Hepatocyte (in vitro differentiated cells): ENCODE results near the gene PTPRQ. TPM values are rescaled to one million over a fixed set of nuclear protein-coding genes. Genes with fewer than 3 reads are reported as not detected.

Source experiments
- DNase-seq: peaks from one replicate; pipeline ENCODE4 v3.0.0-alpha.2; 2016; ENCODE audit warnings: low spot score
- H2AFZ ChIP-seq: fragments of 200-600 bp; sonication (generic); 2 replicates; pipeline ENCODE4 v1.6.0; 2016; ENCODE audit warnings: antibody characterized with exemption, mild to moderate bottlenecking
- H3K27ac ChIP-seq: fragments of 200-600 bp; sonication (generic); 2 replicates; pipeline ENCODE4 v1.5.1; 2016; ENCODE audit warnings: mild to moderate bottlenecking
- H3K27me3 ChIP-seq: fragments of 200-600 bp; sonication (generic); 2 replicates; pipeline ENCODE4 v1.6.1; 2016
- H3K36me3 ChIP-seq: fragments of 200-600 bp; sonication (generic); replicated peaks from 2 replicates; pipeline ENCODE4 v1.5.1; 2016; ENCODE audit warnings: low read depth; ENCODE audit not compliant: insufficient read depth
- H3K4me1 ChIP-seq: fragments of 200-600 bp; sonication (generic); 2 replicates; pipeline ENCODE4 v1.5.1; 2016; ENCODE audit warnings: mild to moderate bottlenecking, moderate library complexity; ENCODE audit not compliant: insufficient read depth
- H3K4me2 ChIP-seq: fragments of 200-600 bp; sonication (generic); 2 replicates; pipeline ENCODE4 v1.6.0; 2016
- H3K4me3 ChIP-seq: fragments of 200-600 bp; sonication (generic); 2 replicates; pipeline ENCODE4 v1.5.1; 2016; ENCODE audit warnings: mild to moderate bottlenecking
- H3K79me2 ChIP-seq: fragments of 200-600 bp; sonication (generic); 2 replicates; pipeline ENCODE4 v1.6.0; 2017; ENCODE audit warnings: mild to moderate bottlenecking
- H3K9me2 ChIP-seq: fragments of 200-600 bp; sonication (generic); replicated peaks from 2 replicates; pipeline ENCODE4 v1.6.0; 2017; ENCODE audit warnings: mild to moderate bottlenecking; ENCODE audit not compliant: insufficient read depth
- H3K9me3 ChIP-seq: fragments of 200-600 bp; sonication (generic); 2 replicates; pipeline ENCODE4 v1.5.1; 2016; ENCODE audit warnings: low read depth, mild to moderate bottlenecking
- H4K20me1 ChIP-seq: fragments of 200-600 bp; sonication (generic); 2 replicates; pipeline ENCODE4 v1.6.0; 2016; ENCODE audit warnings: mild to moderate bottlenecking; ENCODE audit not compliant: insufficient read depth, poor library complexity, severe bottlenecking
- EZH2 ChIP-seq: fragments of 200-600 bp; sonication (generic); IDR thresholded peaks from 2 replicates; pipeline ENCODE4 v1.6.1; 2016; ENCODE audit warnings: antibody characterized with exemption, mild to moderate bottlenecking, borderline replicate concordance
- EZH2phosphoT487 ChIP-seq: fragments of 200-600 bp; sonication (generic); IDR thresholded peaks from one replicate; pipeline ENCODE4 v1.6.1; 2018; ENCODE audit warnings: antibody characterized with exemption, mild to moderate bottlenecking, low read depth, moderate library complexity; ENCODE audit not compliant: unreplicated experiment, severe bottlenecking
- WGBS: methylation state at CpG from one replicate; pipeline ENCODE4 v1.1.6; 2016; ENCODE audit warnings: low lambda C conversion rate; ENCODE audit errors: missing lambda C conversion rate; 5-methylcytosine and 5-hydroxymethylcytosine counted together
- polyA plus RNA-seq: library from polyadenylated mRNA; unstranded; fragments of >200 nt; fragmentation: Nextera tagmentation; extraction: Ambion mirVana; gene quantifications from 2 replicates; pipeline ENCODE4 v1.2.1, GENCODE V29; 2016
- total RNA-seq: library from RNA; depleted of rRNA; stranded (reverse); fragments of >200 nt; gene quantifications from 2 replicates; pipeline ENCODE4 v1.2.3, GENCODE V29; 2014
- TF ChIP-seq, protein P1 (sequence below): fragments of 200-600 bp; sonication (generic); IDR thresholded peaks from 2 replicates; pipeline ENCODE4 v1.5.1; 2016; ENCODE audit warnings: antibody characterized with exemption, mild to moderate bottlenecking; ENCODE audit not compliant: poor library complexity

PTPRQ gene
- total and polyA plus RNA-seq, 2 experiments from 2014 or later, result 0.03 TPM; not detected in 1

- Histone ChIP-seq H3K36me3 (no peaks in the 10 kb centered on the region), H3K79me2 (no peaks in the 10 kb centered on the region), H3K9me2 (no peaks in the 10 kb centered on the region), H2AFZ (no peak overlapping the region), H3K4me2 (no peak overlapping the region), H3K27me3 (no peaks in the 10 kb centered on the region), H4K20me1 (no peaks in the 10 kb centered on the region), H3K27ac (no peak overlapping the region), H3K9me3 (no peaks in the 10 kb centered on the region), H3K4me3 (no peak overlapping the region), H3K4me1 (no peaks in the 10 kb centered on the region)
- DNase-seq, result peak; percentile 8
- 36% methylated on average over 4 of the region's 4 CpGs for WGBS
- TF ChIP-seq EZH2, result no peak
- TF ChIP-seq, protein P1, sequence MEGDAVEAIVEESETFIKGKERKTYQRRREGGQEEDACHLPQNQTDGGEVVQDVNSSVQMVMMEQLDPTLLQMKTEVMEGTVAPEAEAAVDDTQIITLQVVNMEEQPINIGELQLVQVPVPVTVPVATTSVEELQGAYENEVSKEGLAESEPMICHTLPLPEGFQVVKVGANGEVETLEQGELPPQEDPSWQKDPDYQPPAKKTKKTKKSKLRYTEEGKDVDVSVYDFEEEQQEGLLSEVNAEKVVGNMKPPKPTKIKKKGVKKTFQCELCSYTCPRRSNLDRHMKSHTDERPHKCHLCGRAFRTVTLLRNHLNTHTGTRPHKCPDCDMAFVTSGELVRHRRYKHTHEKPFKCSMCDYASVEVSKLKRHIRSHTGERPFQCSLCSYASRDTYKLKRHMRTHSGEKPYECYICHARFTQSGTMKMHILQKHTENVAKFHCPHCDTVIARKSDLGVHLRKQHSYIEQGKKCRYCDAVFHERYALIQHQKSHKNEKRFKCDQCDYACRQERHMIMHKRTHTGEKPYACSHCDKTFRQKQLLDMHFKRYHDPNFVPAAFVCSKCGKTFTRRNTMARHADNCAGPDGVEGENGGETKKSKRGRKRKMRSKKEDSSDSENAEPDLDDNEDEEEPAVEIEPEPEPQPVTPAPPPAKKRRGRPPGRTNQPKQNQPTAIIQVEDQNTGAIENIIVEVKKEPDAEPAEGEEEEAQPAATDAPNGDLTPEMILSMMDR, result peak; percentile 27
Observed at GRCh38 chr12:80632835-80633234, 188.8 kb downstream of the PTPRQ start.

GRCh38 chr12:80634903-80635302, 190.9 kb downstream of the PTPRQ start:
- H3K4me1 ChIP-seq, result no peaks in the 10 kb centered on the region
- no peak for DNase-seq
- TF ChIP-seq, protein P1, result no peak
- no peak for TF ChIP-seq EZH2phosphoT487
- H3K9me3 ChIP-seq, result no peaks in the 10 kb centered on the region
- no peaks in the 10 kb centered on the region for H3K79me2 ChIP-seq
- no peak overlapping the region for H3K4me2 ChIP-seq
- no peak overlapping the region for H2AFZ ChIP-seq
- H3K36me3 ChIP-seq, result no peaks in the 10 kb centered on the region
- H3K4me3 ChIP-seq, result no peak overlapping the region
- no peak overlapping the region for H3K27ac ChIP-seq
- H3K9me2 ChIP-seq, result no peaks in the 10 kb centered on the region
- H3K27me3 ChIP-seq, result no peaks in the 10 kb centered on the region
- WGBS, result 76% methylated on average over 6 of the region's 6 CpGs
- H4K20me1 ChIP-seq, result no peaks in the 10 kb centered on the region

GRCh38 chr12:80636832-80637231, 192.8 kb downstream of the PTPRQ start:
- Histone ChIP-seq H3K27ac (no peak overlapping the region), H3K9me3 (no peaks in the 10 kb centered on the region), H3K79me2 (no peaks in the 10 kb centered on the region), H3K27me3 (no peaks in the 10 kb centered on the region), H4K20me1 (no peaks in the 10 kb centered on the region), H3K4me2 (no peak overlapping the region), H3K9me2 (no peaks in the 10 kb centered on the region), H3K36me3 (no peaks in the 10 kb centered on the region), H3K4me3 (no peak overlapping the region), H3K4me1 (no peaks in the 10 kb centered on the region), H2AFZ (no peak overlapping the region)
- no peak for TF ChIP-seq EZH2phosphoT487
- TF ChIP-seq EZH2, result no peak
- TF ChIP-seq, protein P1, result no peak
- 82% methylated on average over 4 of the region's 4 CpGs for WGBS
- DNase-seq, result no peak

DNA sequence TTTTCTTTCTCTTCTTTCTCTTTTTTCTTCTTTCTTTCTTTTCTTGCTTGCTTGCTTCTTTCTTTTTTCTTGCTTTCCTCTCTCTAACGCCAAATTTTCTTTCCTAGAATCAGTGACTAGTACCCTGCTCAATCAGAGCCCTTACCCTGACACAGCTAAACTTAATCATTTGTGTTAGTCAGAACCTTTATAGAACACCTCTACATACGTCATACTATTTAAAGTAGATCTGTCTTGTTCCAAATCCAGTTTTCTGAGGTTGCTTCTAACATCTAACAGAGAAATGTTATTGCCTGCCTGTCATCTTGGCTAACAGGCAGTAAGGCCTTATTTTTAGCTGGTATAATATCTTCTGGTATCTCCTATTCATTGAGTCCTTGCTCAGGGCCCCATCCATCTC, 197.9 kb downstream of the PTPRQ start:
- no peak for TF ChIP-seq EZH2
- TF ChIP-seq, protein P1, result no peak
- TF ChIP-seq EZH2phosphoT487, result no peak
- Histone ChIP-seq H3K79me2 (no peaks in the 10 kb centered on the region), H3K9me3 (no peaks in the 10 kb centered on the region), H3K9me2 (no peaks in the 10 kb centered on the region), H4K20me1 (no peaks in the 10 kb centered on the region), H3K27ac (no peak overlapping the region), H3K27me3 (no peaks in the 10 kb centered on the region), H3K4me2 (no peak overlapping the region), H3K4me3 (no peak overlapping the region), H3K4me1 (no peaks in the 10 kb centered on the region), H2AFZ (no peak overlapping the region), H3K36me3 (no peaks in the 10 kb centered on the region)
- no peak for DNase-seq
- WGBS, result 88% methylated on average over 2 of the region's 2 CpGs
